ENCODE measurements around the gene FARP1.

- TF ChIP-seq CTCF (IDR thresholded peaks at IDR 0.05) (no peak), POLR2AphosphoS5 (IDR thresholded peaks at IDR 0.05) (no peak)
These were observed 280.5 kb downstream of the FARP1 start for GRCh38 chr13:98423417-98423816.

Measured in gastroesophageal sphincter (tissue), 3 donors.